ENCODE measurements around the gene TNIK. TPM values are rescaled to one million over a fixed set of nuclear protein-coding genes. Genes with fewer than 3 reads are reported as not detected.

The TNIK gene
- total and polyA plus RNA-seq, 2 of the 13 experiments (the other 11 are each of a cell fraction or from before 2014, with no cell fraction given), result 0.15 to 0.22 TPM

- 0 out of 2 replicates have a peak, but pooled peaks have one; percentile 22 for TF ChIP-seq ZNF335 (CRISPR knock-in tag; IDR thresholded peaks at IDR 0.05)
- TF ChIP-seq, protein P1, sequence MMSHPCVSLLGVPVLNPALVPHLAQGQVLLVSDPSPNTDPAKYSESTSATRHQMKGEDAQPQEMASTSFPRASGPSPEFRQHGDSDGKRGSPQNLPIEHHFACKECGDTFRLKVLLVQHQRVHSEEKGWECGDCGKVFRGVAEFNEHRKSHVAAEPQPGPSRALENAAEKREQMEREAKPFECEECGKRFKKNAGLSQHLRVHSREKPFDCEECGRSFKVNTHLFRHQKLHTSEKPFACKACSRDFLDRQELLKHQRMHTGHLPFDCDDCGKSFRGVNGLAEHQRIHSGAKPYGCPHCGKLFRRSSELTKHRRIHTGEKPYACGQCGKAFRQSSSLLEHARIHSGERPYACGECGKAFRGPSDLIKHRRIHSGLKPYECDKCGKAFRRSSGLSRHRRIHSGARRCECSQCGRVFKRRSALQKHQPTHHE (CRISPR knock-in tag; IDR thresholded peaks at IDR 0.05; ENCODE audit: borderline replicate concordance), result no peak
- TF ChIP-seq ISL2 (CRISPR knock-in tag; IDR thresholded peaks at IDR 0.05), result no peak
- TF ChIP-seq TMF1 (CRISPR knock-in tag; IDR thresholded peaks at IDR 0.05; ENCODE audit: low read depth), result no peak
- TF ChIP-seq ERF (CRISPR knock-in tag; IDR thresholded peaks at IDR 0.05), result 0 out of 2 replicates have a peak, but pooled peaks have one; percentile 28
- TF ChIP-seq MIER3 (CRISPR knock-in tag; IDR thresholded peaks at IDR 0.05; ENCODE audit: borderline replicate concordance), result peak; percentile 34; the same call in 1 of the 2 replicates
- TF ChIP-seq, protein P2, sequence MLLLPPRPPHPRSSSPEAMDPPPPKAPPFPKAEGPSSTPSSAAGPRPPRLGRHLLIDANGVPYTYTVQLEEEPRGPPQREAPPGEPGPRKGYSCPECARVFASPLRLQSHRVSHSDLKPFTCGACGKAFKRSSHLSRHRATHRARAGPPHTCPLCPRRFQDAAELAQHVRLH (CRISPR knock-in tag; IDR thresholded peaks at IDR 0.05; ENCODE audit: borderline replicate concordance, low read depth), result peak; percentile 49; the same call in 1 of the 2 replicates
- TF ChIP-seq ZNF563 (CRISPR knock-in tag; IDR thresholded peaks at IDR 0.05), result no peak
- TF ChIP-seq ZBTB38 (CRISPR knock-in tag; IDR thresholded peaks at IDR 0.05), result 0 out of 2 replicates have a peak, but pooled peaks have one; percentile 23
- TF ChIP-seq SOX13 (IDR thresholded peaks at IDR 0.05), result no peak
- TF ChIP-seq SOX13 (CRISPR knock-in tag; conservative IDR thresholded peaks at IDR 0.05 in 1 of 2, IDR thresholded peaks at IDR 0.05 in 1 of 2), result peak in 1 of 2 experiments; percentile 29; a peak in 1 of 4 replicates
- peak; percentile 54; the same call in 1 of the 2 replicates for TF ChIP-seq GATAD2A (CRISPR knock-in tag; IDR thresholded peaks at IDR 0.05)
- TF ChIP-seq, protein P3, sequence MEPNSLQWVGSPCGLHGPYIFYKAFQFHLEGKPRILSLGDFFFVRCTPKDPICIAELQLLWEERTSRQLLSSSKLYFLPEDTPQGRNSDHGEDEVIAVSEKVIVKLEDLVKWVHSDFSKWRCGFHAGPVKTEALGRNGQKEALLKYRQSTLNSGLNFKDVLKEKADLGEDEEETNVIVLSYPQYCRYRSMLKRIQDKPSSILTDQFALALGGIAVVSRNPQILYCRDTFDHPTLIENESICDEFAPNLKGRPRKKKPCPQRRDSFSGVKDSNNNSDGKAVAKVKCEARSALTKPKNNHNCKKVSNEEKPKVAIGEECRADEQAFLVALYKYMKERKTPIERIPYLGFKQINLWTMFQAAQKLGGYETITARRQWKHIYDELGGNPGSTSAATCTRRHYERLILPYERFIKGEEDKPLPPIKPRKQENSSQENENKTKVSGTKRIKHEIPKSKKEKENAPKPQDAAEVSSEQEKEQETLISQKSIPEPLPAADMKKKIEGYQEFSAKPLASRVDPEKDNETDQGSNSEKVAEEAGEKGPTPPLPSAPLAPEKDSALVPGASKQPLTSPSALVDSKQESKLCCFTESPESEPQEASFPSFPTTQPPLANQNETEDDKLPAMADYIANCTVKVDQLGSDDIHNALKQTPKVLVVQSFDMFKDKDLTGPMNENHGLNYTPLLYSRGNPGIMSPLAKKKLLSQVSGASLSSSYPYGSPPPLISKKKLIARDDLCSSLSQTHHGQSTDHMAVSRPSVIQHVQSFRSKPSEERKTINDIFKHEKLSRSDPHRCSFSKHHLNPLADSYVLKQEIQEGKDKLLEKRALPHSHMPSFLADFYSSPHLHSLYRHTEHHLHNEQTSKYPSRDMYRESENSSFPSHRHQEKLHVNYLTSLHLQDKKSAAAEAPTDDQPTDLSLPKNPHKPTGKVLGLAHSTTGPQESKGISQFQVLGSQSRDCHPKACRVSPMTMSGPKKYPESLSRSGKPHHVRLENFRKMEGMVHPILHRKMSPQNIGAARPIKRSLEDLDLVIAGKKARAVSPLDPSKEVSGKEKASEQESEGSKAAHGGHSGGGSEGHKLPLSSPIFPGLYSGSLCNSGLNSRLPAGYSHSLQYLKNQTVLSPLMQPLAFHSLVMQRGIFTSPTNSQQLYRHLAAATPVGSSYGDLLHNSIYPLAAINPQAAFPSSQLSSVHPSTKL (CRISPR knock-in tag; IDR thresholded peaks at IDR 0.05), result peak; percentile 32; the same call in 1 of the 2 replicates
- peak; percentile 74 for TF ChIP-seq ZMYM4 (CRISPR knock-in tag; IDR thresholded peaks at IDR 0.05)
- TF ChIP-seq RAD21 (CRISPR knock-in tag; IDR thresholded peaks at IDR 0.05), result peak; percentile 70
- peak; percentile 28; the same call in 1 of the 2 replicates for TF ChIP-seq ZNF878 (CRISPR knock-in tag; IDR thresholded peaks at IDR 0.05)
- TF ChIP-seq IKZF5 (CRISPR knock-in tag; IDR thresholded peaks at IDR 0.05), result 0 out of 2 replicates have a peak, but pooled peaks have one; percentile 27
These were observed 410.3 kb downstream of the TNIK start (continued) for GRCh38 chr3:171049861-171050444.

Measured in HepG2 (cell line).